Colon (tissue), 2 donors: ENCODE results near the gene MYBL2.
"Not testable (repeated sequence)": the region's sequence is repeated elsewhere in the genome, so short reads cannot be mapped to it uniquely, and the experiment has no call there.

Source experiments
- FAIRE-seq: peaks from 2 replicates; lab custom pipeline; 2012; peaks lifted over from hg19 to GRCh38; lab: Jason Lieb, UNC
- donor health status: control.
- donor health status: control.

MYBL2 gene

DNA sequence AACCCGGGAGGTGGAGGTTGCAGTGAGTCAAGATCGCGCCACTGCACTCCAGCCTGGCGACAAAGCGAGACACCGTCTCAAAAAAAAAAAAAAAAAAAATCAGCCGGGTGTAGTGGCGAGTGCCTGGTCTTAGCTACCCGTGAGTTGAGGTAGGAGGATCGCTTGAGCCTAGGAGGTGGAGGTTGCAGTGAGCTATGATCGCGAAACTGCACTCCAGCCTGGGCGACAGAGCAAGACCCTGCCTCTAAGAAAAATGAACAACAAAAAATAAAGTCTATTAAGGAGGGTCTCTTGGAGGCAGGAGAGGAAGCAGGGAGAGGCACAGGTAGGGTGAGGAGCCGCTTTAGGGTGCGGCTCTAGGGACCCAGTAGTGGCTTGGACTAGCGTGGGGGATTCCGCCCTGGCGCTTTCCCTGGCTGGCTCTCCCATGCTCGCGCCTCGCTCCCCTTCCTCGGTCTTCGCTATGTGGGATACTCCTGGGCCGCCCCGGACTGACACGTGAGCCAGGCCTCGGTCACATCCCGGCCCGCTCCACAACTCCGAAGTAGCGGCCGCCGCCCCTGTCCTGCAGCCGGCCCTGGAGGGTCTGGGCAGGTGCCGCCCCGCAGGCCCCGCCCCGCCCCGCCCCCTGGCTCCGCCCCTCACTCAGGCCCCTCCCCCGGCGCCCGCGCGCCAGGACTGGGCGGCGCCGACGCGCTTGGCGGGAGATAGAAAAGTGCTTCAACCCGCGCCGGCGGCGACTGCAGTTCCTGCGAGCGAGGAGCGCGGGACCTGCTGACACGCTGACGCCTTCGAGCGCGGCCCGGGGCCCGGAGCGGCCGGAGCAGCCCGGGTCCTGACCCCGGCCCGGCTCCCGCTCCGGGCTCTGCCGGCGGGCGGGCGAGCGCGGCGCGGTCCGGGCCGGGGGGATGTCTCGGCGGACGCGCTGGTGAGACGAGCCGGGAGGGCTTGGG is at the start of gene MYBL2:
Gene MYBL2, plus strand, starts transcription at position 739 of the 953 bp plus-strand sequence. Its CDS starts 170 bp downstream, at position 909.
- FAIRE-seq: no peak

GRCh38 chr20:43631598-43631997 is 35.3 kb upstream of the MYBL2 start:
- no peak for FAIRE-seq

DNA sequence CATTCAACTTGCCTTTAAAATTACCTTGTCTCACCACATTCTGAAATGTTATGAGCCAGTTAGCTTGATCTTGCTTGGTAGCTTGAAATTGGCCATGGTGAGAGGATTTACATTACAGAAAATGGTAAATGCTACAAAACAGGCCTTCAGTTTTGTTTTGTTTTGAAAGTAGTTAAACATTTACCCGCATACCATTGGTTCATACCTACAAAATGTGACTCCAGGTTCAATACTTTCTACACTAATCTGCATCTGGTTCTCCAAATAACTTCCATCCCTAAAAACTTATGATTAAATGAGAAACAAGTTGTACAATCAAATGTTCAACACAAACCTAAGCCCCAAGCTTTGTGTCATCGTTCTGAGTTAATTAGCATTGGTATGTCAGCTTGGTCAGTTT is 30.5 kb upstream of the MYBL2 start:
- no peak for FAIRE-seq

GRCh38 chr20:43642548-43642947 is 24.4 kb upstream of the MYBL2 start:
- FAIRE-seq: no peak

DNA sequence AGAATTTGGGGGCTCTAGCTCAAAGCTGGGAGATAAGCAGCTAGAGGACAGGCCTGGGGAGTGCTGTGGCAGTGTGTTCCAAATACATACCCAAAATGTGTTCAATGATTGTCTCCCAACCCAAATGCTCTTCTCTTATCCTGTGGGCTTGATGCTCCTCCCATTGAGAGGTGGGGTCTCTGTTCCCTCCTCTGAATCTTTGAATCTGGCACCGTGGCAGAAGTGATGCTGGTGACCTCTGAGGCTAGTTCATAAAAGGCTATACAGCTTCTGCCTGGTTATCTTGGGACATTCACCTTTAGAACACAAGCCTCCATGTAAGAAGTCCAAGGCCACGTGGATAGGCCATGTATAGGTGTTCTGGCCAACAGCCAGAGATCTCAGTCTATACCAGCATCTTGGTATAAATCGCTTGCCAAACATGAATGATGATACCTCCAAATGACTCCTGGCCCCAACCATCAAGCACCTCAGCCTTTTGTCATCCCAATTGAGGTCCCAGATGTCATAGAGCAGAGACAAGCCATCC is 15.9 kb upstream of the MYBL2 start:
- FAIRE-seq: no peak

- not testable (repeated sequence) for FAIRE-seq
Measured at GRCh38 chr20:43651650-43652184, 15.2 kb upstream of the MYBL2 start.

- no peak for FAIRE-seq
Measured at GRCh38 chr20:43653966-43654365, 12.9 kb upstream of the MYBL2 start.

DNA sequence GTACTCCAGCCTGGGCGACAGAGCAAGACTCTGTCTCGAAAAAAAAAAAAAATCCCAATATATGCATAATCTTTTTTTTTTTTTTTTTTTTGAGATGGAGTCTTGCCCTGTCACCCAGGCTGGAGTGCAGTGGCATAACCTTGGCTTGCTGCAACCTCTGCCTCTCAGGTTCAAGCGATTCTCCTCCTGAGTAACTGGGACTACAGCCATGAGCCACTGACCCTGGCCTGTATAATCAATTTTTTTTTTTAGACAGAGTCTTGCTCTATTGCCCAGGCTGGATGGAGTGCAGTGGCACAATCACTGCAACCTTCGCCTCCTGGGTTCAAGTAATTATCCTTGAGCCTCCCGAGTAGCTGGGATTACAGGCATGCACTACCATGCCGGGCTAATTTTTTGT is 11.7 kb upstream of the MYBL2 start:
- not testable (repeated sequence) for FAIRE-seq

DNA sequence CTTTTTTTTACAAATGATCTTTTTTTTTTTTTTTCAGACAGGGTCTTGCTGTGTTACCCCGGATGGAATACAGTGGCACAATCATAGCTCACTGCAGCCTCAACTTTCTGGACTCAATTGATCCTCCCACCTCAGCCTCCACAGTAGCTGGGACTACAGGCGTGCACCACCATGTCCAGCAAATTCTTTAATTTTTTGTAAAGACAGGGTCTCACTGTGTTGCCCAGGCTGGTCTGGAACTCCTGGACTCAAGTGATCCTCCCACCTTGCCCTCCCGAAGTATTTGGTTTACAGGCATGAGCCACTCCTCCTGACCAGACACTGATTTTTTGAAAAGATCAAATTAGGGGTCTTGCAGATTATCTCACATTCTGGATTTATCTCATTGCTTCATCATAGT is 11.0 kb upstream of the MYBL2 start:
- no peak for FAIRE-seq

- FAIRE-seq: no peak
Measured at GRCh38 chr20:43658069-43658722, 8.7 kb upstream of the MYBL2 start.

- no peak for FAIRE-seq
Measured at GRCh38 chr20:43658723-43659419, 8.0 kb upstream of the MYBL2 start.

- no peak for FAIRE-seq
Measured at GRCh38 chr20:43662943-43663655, 3.8 kb upstream of the MYBL2 start.

GRCh38 chr20:43665466-43666176 is 1.3 kb upstream of the MYBL2 start:
- FAIRE-seq: no peak

GRCh38 chr20:43667341-43668132 is 623 bp downstream of the MYBL2 start:
- FAIRE-seq: no peak

GRCh38 chr20:43669332-43669731 is 2.4 kb downstream of the MYBL2 start:
- FAIRE-seq: no peak

- no peak for FAIRE-seq
Measured at GRCh38 chr20:43670423-43670822, 3.5 kb downstream of the MYBL2 start.

DNA sequence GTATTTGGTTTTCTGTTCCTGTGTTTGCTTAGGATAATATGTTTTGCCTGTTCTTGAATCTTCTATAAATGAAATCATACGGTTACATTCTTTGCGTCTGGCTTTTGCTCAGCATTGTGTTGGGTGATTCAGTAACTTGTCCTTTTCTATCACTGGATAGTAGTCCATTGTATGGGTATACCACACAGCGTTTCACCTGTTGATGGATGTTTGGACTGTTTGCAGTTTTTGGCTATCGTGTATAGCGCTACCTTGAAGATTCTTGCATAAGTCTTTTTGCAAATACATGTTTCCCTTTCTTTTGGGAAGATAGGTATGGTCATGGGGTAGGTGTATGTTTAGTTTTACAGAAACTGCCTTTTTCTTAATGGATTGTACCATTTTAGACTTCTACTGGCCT is 9.5 kb downstream of the MYBL2 start:
- no peak for FAIRE-seq

DNA sequence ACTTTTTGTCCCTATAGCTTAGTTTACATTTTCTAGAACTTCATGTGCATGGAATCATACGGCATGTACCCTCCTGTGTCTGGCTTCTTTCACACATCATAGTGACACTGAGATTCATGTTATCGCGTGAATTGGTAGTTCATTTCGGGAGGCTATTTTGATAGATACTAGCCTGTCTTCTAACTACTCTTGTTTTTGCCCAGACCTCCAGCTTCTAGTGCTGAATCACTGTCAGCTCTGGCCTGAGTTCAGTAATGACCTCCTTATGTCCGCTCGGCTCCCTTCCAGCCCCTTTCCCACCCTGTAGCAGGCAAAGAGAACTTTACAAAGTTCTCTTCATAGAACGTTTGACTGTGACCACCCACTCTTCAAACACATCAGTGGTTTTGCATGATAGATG is 14.1 kb downstream of the MYBL2 start:
- FAIRE-seq: no peak

GRCh38 chr20:43681468-43681942 is 14.6 kb downstream of the MYBL2 start:
- FAIRE-seq: no peak

GRCh38 chr20:43681991-43682410 is 15.1 kb downstream of the MYBL2 start:
- FAIRE-seq: no peak
